ENCODE measurements around the gene SPEF2.

GRCh38 chr5:35657877-35658276, 40.2 kb downstream of the SPEF2 start:
- TF ChIP-seq, protein P1, sequence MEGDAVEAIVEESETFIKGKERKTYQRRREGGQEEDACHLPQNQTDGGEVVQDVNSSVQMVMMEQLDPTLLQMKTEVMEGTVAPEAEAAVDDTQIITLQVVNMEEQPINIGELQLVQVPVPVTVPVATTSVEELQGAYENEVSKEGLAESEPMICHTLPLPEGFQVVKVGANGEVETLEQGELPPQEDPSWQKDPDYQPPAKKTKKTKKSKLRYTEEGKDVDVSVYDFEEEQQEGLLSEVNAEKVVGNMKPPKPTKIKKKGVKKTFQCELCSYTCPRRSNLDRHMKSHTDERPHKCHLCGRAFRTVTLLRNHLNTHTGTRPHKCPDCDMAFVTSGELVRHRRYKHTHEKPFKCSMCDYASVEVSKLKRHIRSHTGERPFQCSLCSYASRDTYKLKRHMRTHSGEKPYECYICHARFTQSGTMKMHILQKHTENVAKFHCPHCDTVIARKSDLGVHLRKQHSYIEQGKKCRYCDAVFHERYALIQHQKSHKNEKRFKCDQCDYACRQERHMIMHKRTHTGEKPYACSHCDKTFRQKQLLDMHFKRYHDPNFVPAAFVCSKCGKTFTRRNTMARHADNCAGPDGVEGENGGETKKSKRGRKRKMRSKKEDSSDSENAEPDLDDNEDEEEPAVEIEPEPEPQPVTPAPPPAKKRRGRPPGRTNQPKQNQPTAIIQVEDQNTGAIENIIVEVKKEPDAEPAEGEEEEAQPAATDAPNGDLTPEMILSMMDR (IDR thresholded peaks at IDR 0.05): no peak
- no peak for TF ChIP-seq EP300 (IDR thresholded peaks at IDR 0.05)
- no peak for TF ChIP-seq POLR2A (IDR thresholded peaks at IDR 0.05)
